Upper lobe of left lung (tissue), 4 donors: ENCODE measurements around the gene SH3RF1.

Experiments
- CTCF ChIP-seq, 6 experiments: fragments of 450-650 bp in 4 of 6; fragments of 200-600 bp in 2 of 6; sonication (generic) in 2 of 6; IDR thresholded peaks; one replicate each; pipeline ENCODE4 v1.5.1; 2016 to 2019; ENCODE audit warnings: antibody characterized with exemption in 6 of 6
- EP300 ChIP-seq, 4 donors: sonication (generic); formaldehyde crosslinking; IDR thresholded peaks; one replicate each; pipeline ENCODE4 v1.5.1; 2017; ENCODE audit warnings: antibody characterized with exemption in 4 of 4, control low read depth in 2 of 4

- TF ChIP-seq CTCF (IDR thresholded peaks at IDR 0.05) (no peak), EP300 (IDR thresholded peaks at IDR 0.05) (no peak)
Measured at GRCh38 chr4:169183581-169183980, 87.2 kb downstream of the SH3RF1 start.
